Measurements from ENCODE around the gene ZBTB9.

DNA sequence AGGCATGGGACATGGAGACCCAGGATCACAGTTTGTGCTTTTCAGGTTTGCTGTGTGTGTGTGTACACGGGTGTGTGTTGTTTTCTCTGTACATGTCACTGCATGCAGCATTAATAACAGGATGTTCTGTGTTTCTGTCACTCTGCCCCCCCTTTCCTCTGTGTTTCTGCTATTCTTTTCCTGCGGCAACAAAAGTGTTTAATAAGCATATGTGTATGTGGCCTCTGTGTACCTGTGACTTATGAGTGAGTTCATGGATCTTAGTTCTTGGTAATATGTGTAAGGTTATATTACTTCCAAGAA is 24.7 kb upstream of the ZBTB9 start:
- TF ChIP-seq, protein P1, sequence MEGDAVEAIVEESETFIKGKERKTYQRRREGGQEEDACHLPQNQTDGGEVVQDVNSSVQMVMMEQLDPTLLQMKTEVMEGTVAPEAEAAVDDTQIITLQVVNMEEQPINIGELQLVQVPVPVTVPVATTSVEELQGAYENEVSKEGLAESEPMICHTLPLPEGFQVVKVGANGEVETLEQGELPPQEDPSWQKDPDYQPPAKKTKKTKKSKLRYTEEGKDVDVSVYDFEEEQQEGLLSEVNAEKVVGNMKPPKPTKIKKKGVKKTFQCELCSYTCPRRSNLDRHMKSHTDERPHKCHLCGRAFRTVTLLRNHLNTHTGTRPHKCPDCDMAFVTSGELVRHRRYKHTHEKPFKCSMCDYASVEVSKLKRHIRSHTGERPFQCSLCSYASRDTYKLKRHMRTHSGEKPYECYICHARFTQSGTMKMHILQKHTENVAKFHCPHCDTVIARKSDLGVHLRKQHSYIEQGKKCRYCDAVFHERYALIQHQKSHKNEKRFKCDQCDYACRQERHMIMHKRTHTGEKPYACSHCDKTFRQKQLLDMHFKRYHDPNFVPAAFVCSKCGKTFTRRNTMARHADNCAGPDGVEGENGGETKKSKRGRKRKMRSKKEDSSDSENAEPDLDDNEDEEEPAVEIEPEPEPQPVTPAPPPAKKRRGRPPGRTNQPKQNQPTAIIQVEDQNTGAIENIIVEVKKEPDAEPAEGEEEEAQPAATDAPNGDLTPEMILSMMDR (conservative IDR thresholded peaks at IDR 0.05), result no peak
- no peak for TF ChIP-seq ZFX (IDR thresholded peaks at IDR 0.05)
